Liver (tissue), 3 donors: ENCODE data around the gene MSRB2.
"Not testable (repeated sequence)": the region's sequence is repeated elsewhere in the genome, so short reads cannot be mapped to it uniquely, and the experiment has no call there.

Experiments used
- ATF3 ChIP-seq: IDR thresholded peaks from 2 replicates; pipeline ENCODE4 v1.6.1; 2016; ENCODE audit warnings: antibody characterized with exemption
- CTCF ChIP-seq: fragments of 150-350 bp; IDR thresholded peaks from 2 replicates; pipeline ENCODE4 v1.5.1; 2017; ENCODE audit warnings: improper control_type of control experiment, low read depth, low read length; ENCODE audit not compliant: missing input control
- FOXA1 ChIP-seq: IDR thresholded peaks from 2 replicates; pipeline ENCODE4 v1.6.1; 2016; ENCODE audit warnings: antibody characterized with exemption
- GABPA ChIP-seq, 2 donors: IDR thresholded peaks in 1 of 2; conservative IDR thresholded peaks in 1 of 2; 2 replicates each; pipeline ENCODE4 v1.6.1; 2016; ENCODE audit warnings: antibody characterized with exemption in 2 of 2, mild to moderate bottlenecking in 1 of 2, moderate library complexity in 1 of 2
- JUND ChIP-seq, 2 donors: IDR thresholded peaks; 2 replicates each; pipeline ENCODE4 v1.6.1; 2016; ENCODE audit warnings: antibody characterized with exemption in 2 of 2
- MAX ChIP-seq: IDR thresholded peaks from 2 replicates; pipeline ENCODE4 v1.6.1; 2016; ENCODE audit warnings: antibody characterized with exemption
- RAD21 ChIP-seq, 2 donors: IDR thresholded peaks; 2 replicates each; pipeline ENCODE4 v1.6.1; 2016; ENCODE audit warnings: antibody characterized with exemption in 2 of 2, mild to moderate bottlenecking in 2 of 2
- REST ChIP-seq: IDR thresholded peaks from 2 replicates; pipeline ENCODE4 v1.6.1; 2016; ENCODE audit warnings: antibody characterized with exemption, mild to moderate bottlenecking
- RXRA ChIP-seq, 2 donors: IDR thresholded peaks; 2 replicates each; pipeline ENCODE4 v1.6.1; 2017 to 2018; ENCODE audit warnings: antibody characterized with exemption in 2 of 2, mild to moderate bottlenecking in 1 of 2
- SP1 ChIP-seq: IDR thresholded peaks from 2 replicates; pipeline ENCODE4 v1.6.1; 2018; ENCODE audit warnings: antibody characterized with exemption, mild to moderate bottlenecking
- TAF1 ChIP-seq: conservative IDR thresholded peaks from 2 replicates; pipeline ENCODE4 v1.6.1; 2016; ENCODE audit warnings: antibody characterized with exemption, mild to moderate bottlenecking
- YY1 ChIP-seq: IDR thresholded peaks from 2 replicates; pipeline ENCODE4 v1.6.1; 2016; ENCODE audit warnings: antibody characterized with exemption, mild to moderate bottlenecking
- ZBTB33 ChIP-seq: IDR thresholded peaks from 2 replicates; pipeline ENCODE4 v1.6.1; 2016; ENCODE audit warnings: antibody characterized with exemption
- donor health status: healthy.
- donor health status: healthy.

GRCh38 chr10:23072593-23072992, 22.8 kb upstream of the MSRB2 start:
- TF ChIP-seq CTCF; TAF1; YY1; GABPA (IDR thresholded peaks at IDR 0.05 in 1 of 2, conservative IDR thresholded peaks at IDR 0.05 in 1 of 2); RAD21 (IDR thresholded peaks at IDR 0.05); ZBTB33; MAX; JUND (IDR thresholded peaks at IDR 0.05); FOXA1; SP1; RXRA (IDR thresholded peaks at IDR 0.05); ATF3; REST: not testable (repeated sequence)
